Measurements from ENCODE around the gene ZNF382. TPM values are rescaled to one million over a fixed set of nuclear protein-coding genes. Genes with fewer than 3 reads are reported as not detected.
A peak's percentile ranks its signal among the peaks of the same experiment; 100 is the strongest.

ZNF382 gene
- polyA plus RNA-seq (2013, experiment 1 of 2): 9.3 TPM
- polyA plus RNA-seq (2013, experiment 2 of 2): 10.4 TPM

- Histone ChIP-seq H3K18ac (ENCODE audit: low read length) (peak within 1 kb of the TSS; percentile 94), H4K91ac (ENCODE audit: low read depth, low read length, poor library complexity) (no peak within 1 kb of the TSS), H2BK12ac (ENCODE audit: low read length) (no peak within 1 kb of the TSS), H3K4me3 (ENCODE audit: low read length in 2 of 2) (peak within 1 kb of the TSS; percentile 91 to 99), H4K8ac (ENCODE audit: low read depth, low read length) (no peak within 1 kb of the TSS), H2AK5ac (ENCODE audit: low read depth, low read length) (peak within 1 kb of the TSS; percentile 27), H2BK15ac (ENCODE audit: low read length) (no peak within 1 kb of the TSS), H3K23ac (ENCODE audit: low read depth, low read length, poor library complexity) (no peak within 1 kb of the TSS), H3K14ac (ENCODE audit: low read length) (no peak within 1 kb of the TSS), H3K27me3 (ENCODE audit: control insufficient read depth in 3 of 3, insufficient read depth in 3 of 3, low read depth in 1 of 3, low read length in 3 of 3) (no peaks in the 10 kb centered on the region), H2BK120ac (ENCODE audit: low read depth, low read length) (no peak within 1 kb of the TSS), H3K9me3 (replicated peaks in 1 of 2; ENCODE audit: control insufficient read depth in 2 of 2, insufficient read depth in 1 of 2, low read depth in 1 of 2, low read length in 2 of 2) (peaks cover 0 to 46% of the 10 kb centered on the region in 2 donors), H3K9ac (ENCODE audit: low read depth, low read length, poor library complexity) (peak within 1 kb of the TSS; percentile 89), H3K4me2 (ENCODE audit: insufficient read depth, low read length, poor library complexity, severe bottlenecking) (peak within 1 kb of the TSS; percentile 80), H3K4ac (ENCODE audit: low read length) (no peak within 1 kb of the TSS), H2AFZ (ENCODE audit: low read length) (peak within 1 kb of the TSS; percentile 99), H3K36me3 (replicated peaks in 1 of 2; ENCODE audit: control insufficient read depth in 2 of 2, insufficient read depth in 2 of 2, low read length in 2 of 2) (peaks cover 3 to 39% of the 10 kb centered on the region in 2 donors), H3K27ac (replicated peaks; ENCODE audit: low read length) (no peak within 1 kb of the TSS), H3K4me1 (ENCODE audit: control insufficient read depth in 2 of 2, insufficient read depth in 1 of 2, low read depth in 1 of 2, low read length in 2 of 2) (peaks cover 3 to 10% of the 10 kb centered on the region in 2 donors), H2BK5ac (ENCODE audit: low read length) (no peak within 1 kb of the TSS), H3K79me1 (ENCODE audit: low read depth, low read length) (peaks cover 3% of the 10 kb centered on the region)
- DNase-seq (ENCODE audit: low spot score): peak; percentile 60
- WGBS, 2 donors (ENCODE audit: extremely low coverage in 2 of 2, insufficient read length in 2 of 2, insufficient replicate concordance in 1 of 2): no CpG with 5 or more reads among the region's 73 CpGs
Observed at GRCh38 chr19:36605101-36605876, at the start of gene ZNF382. TSS of gene ZNF382 (plus strand) at chr19:36605313. CDS start at chr19:36609915, 4,602 bp downstream.

DNA sequence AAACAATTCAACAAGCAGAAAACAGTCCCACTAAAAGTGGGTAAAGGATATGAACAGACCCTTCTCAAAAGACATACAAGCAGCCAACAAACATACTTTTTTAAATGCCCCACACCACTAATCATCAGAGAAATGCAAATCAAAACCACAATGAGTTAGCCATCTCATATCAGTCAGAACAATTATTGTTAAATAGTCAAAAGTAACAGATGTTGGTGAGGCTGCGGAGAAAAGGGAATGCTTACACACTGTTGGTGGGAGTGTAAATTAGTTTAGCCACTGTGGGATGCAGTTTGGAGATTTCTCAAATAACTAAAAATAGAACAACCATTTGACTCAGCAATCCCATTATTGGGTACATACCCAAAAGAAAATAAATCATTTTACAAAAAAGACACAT, 40.7 kb upstream of the ZNF382 start:
- no peak overlapping the region for H2AFZ ChIP-seq (ENCODE audit: low read length)
- H3K4ac ChIP-seq (ENCODE audit: low read length): no peak overlapping the region
- no peak overlapping the region for H3K23ac ChIP-seq (ENCODE audit: low read depth, low read length, poor library complexity)
- no peak for DNase-seq (ENCODE audit: low spot score)
- H2BK120ac ChIP-seq (ENCODE audit: low read depth, low read length): no peak overlapping the region
- H3K27me3 ChIP-seq (ENCODE audit: control insufficient read depth in 3 of 3, insufficient read depth in 3 of 3, low read depth in 1 of 3, low read length in 3 of 3): no peaks in the 10 kb centered on the region
- no peaks in the 10 kb centered on the region for H3K4me1 ChIP-seq (ENCODE audit: control insufficient read depth in 2 of 2, insufficient read depth in 1 of 2, low read depth in 1 of 2, low read length in 2 of 2)
- H2BK12ac ChIP-seq (ENCODE audit: low read length): no peak overlapping the region
- no peak overlapping the region for H2BK5ac ChIP-seq (ENCODE audit: low read length)
- no peak overlapping the region for H2AK5ac ChIP-seq (ENCODE audit: low read depth, low read length)
- no peak overlapping the region for H2BK15ac ChIP-seq (ENCODE audit: low read length)
- H3K9ac ChIP-seq (ENCODE audit: low read depth, low read length, poor library complexity): no peak overlapping the region
- peaks cover 17 to 85% of the 10 kb centered on the region in 2 donors for H3K9me3 ChIP-seq (replicated peaks in 1 of 2; ENCODE audit: control insufficient read depth in 2 of 2, insufficient read depth in 1 of 2, low read depth in 1 of 2, low read length in 2 of 2)
- H3K79me1 ChIP-seq (ENCODE audit: low read depth, low read length): peaks cover 2% of the 10 kb centered on the region
- H3K36me3 ChIP-seq (replicated peaks in 1 of 2; ENCODE audit: control insufficient read depth in 2 of 2, insufficient read depth in 2 of 2, low read length in 2 of 2): peaks cover 11 to 38% of the 10 kb centered on the region in 2 donors
- no peak overlapping the region for H4K8ac ChIP-seq (ENCODE audit: low read depth, low read length)
- no peak overlapping the region for H3K14ac ChIP-seq (ENCODE audit: low read length)
- no peak overlapping the region for H3K4me3 ChIP-seq (ENCODE audit: low read length in 2 of 2)
- no CpG with 5 or more reads among the region's 1 CpG for WGBS, 2 donors (ENCODE audit: extremely low coverage in 2 of 2, insufficient read length in 2 of 2, insufficient replicate concordance in 1 of 2)
- no peak overlapping the region for H3K27ac ChIP-seq (replicated peaks; ENCODE audit: low read length)
- no peak overlapping the region for H3K4me2 ChIP-seq (ENCODE audit: insufficient read depth, low read length, poor library complexity, severe bottlenecking)
- H3K18ac ChIP-seq (ENCODE audit: low read length): no peak overlapping the region
- no peak overlapping the region for H4K91ac ChIP-seq (ENCODE audit: low read depth, low read length, poor library complexity)

DNA sequence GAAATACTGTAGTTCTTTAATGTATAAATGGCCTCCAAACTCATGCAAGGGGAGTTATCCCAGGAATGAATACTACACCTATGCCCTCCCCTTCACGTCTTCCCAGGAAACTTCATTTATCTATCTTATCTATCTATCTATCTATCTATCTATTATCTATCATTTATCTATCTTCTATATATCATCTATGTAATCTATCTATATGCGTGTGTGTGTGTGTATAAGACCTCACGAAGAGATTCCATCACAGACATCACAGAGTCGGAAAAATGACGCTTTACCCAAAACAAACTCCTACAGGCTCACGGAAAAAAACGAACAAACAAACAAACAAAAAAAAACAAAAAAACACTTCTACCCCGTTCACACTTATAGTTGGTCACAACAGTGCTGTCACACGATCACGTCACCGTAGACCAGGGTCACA, 32.5 kb upstream of the ZNF382 start:
- peak overlapping the region; percentile 96 for H3K9ac ChIP-seq (ENCODE audit: low read depth, low read length, poor library complexity)
- no peak overlapping the region for H2AK5ac ChIP-seq (ENCODE audit: low read depth, low read length)
- H2BK120ac ChIP-seq (ENCODE audit: low read depth, low read length): no peak overlapping the region
- H4K91ac ChIP-seq (ENCODE audit: low read depth, low read length, poor library complexity): no peak overlapping the region
- WGBS, 2 donors (ENCODE audit: extremely low coverage in 2 of 2, insufficient read length in 2 of 2, insufficient replicate concordance in 1 of 2): no CpG with 5 or more reads among the region's 11 CpGs
- H3K4me2 ChIP-seq (ENCODE audit: insufficient read depth, low read length, poor library complexity, severe bottlenecking): peak overlapping the region; percentile 45
- H3K14ac ChIP-seq (ENCODE audit: low read length): no peak overlapping the region
- no peak overlapping the region for H2BK12ac ChIP-seq (ENCODE audit: low read length)
- no peak overlapping the region for H2BK5ac ChIP-seq (ENCODE audit: low read length)
- H3K23ac ChIP-seq (ENCODE audit: low read depth, low read length, poor library complexity): peak overlapping the region; percentile 32
- peak overlapping the region; percentile 86 for H3K18ac ChIP-seq (ENCODE audit: low read length)
- no peak overlapping the region for H4K8ac ChIP-seq (ENCODE audit: low read depth, low read length)
- peaks cover 9 to 65% of the 10 kb centered on the region in 2 donors for H3K36me3 ChIP-seq (replicated peaks in 1 of 2; ENCODE audit: control insufficient read depth in 2 of 2, insufficient read depth in 2 of 2, low read length in 2 of 2)
- H3K79me1 ChIP-seq (ENCODE audit: low read depth, low read length): peaks cover 4% of the 10 kb centered on the region
- peaks cover 0 to 63% of the 10 kb centered on the region in 2 donors for H3K9me3 ChIP-seq (replicated peaks in 1 of 2; ENCODE audit: control insufficient read depth in 2 of 2, insufficient read depth in 1 of 2, low read depth in 1 of 2, low read length in 2 of 2)
- H3K4me1 ChIP-seq (ENCODE audit: control insufficient read depth in 2 of 2, insufficient read depth in 1 of 2, low read depth in 1 of 2, low read length in 2 of 2): peaks cover 3 to 6% of the 10 kb centered on the region in 2 donors
- H2AFZ ChIP-seq (ENCODE audit: low read length): peak overlapping the region; percentile 96
- H3K27ac ChIP-seq (replicated peaks; ENCODE audit: low read length): no peak overlapping the region
- H3K4ac ChIP-seq (ENCODE audit: low read length): no peak overlapping the region
- no peaks in the 10 kb centered on the region for H3K27me3 ChIP-seq (ENCODE audit: control insufficient read depth in 3 of 3, insufficient read depth in 3 of 3, low read depth in 1 of 3, low read length in 3 of 3)
- H3K4me3 ChIP-seq (ENCODE audit: low read length in 2 of 2): peak overlapping the region; percentile 71 to 99
- H2BK15ac ChIP-seq (ENCODE audit: low read length): no peak overlapping the region
- no peak for DNase-seq (ENCODE audit: low spot score)

Data from neuronal stem cell (in vitro differentiated cells).